Smooth muscle cell (in vitro differentiated cells): Measurements from ENCODE around the gene TMC3. TPM values are rescaled to one million over a fixed set of nuclear protein-coding genes. Genes with fewer than 3 reads are reported as not detected.
"Not testable (repeated sequence)": the region's sequence is repeated elsewhere in the genome, so short reads cannot be mapped to it uniquely, and the experiment has no call there.

ENCODE experiments used
- DNase-seq: peaks from one replicate; lab custom pipeline; 2025; ENCODE audit not compliant: unreplicated experiment; lab: John Stamatoyannopoulos, UW
- H2AFZ ChIP-seq: fragments of 200-600 bp; sonication (generic); 2 replicates; pipeline ENCODE4 v1.6.0; 2016; ENCODE audit warnings: antibody characterized with exemption, low read depth, mild to moderate bottlenecking
- H3F3A ChIP-seq: fragments of 200-600 bp; sonication (generic); 2 replicates; pipeline ENCODE4 v1.6.0; 2017; ENCODE audit warnings: antibody characterized with exemption, low read depth
- H3K27ac ChIP-seq: fragments of 200-600 bp; sonication (generic); 2 replicates; pipeline ENCODE4 v1.5.1; 2016; ENCODE audit warnings: low read depth, mild to moderate bottlenecking
- H3K27me3 ChIP-seq: fragments of 200-600 bp; sonication (generic); 2 replicates; pipeline ENCODE4 v1.6.1; 2016; ENCODE audit warnings: low read depth, mild to moderate bottlenecking
- H3K36me3 ChIP-seq: fragments of 200-600 bp; sonication (generic); 2 replicates; pipeline ENCODE4 v1.5.1; 2016; ENCODE audit warnings: low read depth
- H3K4me1 ChIP-seq: fragments of 200-600 bp; sonication (generic); 2 replicates; pipeline ENCODE4 v1.5.1; 2016; ENCODE audit warnings: low read depth
- H3K4me2 ChIP-seq: fragments of 200-600 bp; sonication (generic); 2 replicates; pipeline ENCODE4 v1.6.0; 2016; ENCODE audit warnings: mild to moderate bottlenecking
- H3K4me3 ChIP-seq: fragments of 200-600 bp; sonication (generic); 2 replicates; pipeline ENCODE4 v1.5.1; 2016; ENCODE audit warnings: mild to moderate bottlenecking
- H3K79me2 ChIP-seq: fragments of 200-600 bp; sonication (generic); 2 replicates; pipeline ENCODE4 v1.6.0; 2016; ENCODE audit warnings: low read depth, mild to moderate bottlenecking
- H3K9ac ChIP-seq: fragments of 200-600 bp; sonication (generic); 2 replicates; pipeline ENCODE4 v1.6.0; 2016; ENCODE audit warnings: low read depth
- H3K9me3 ChIP-seq: fragments of 200-600 bp; sonication (generic); replicated peaks from 2 replicates; pipeline ENCODE4 v1.5.1; 2016; ENCODE audit warnings: low read depth
- H4K20me1 ChIP-seq: fragments of 200-600 bp; sonication (generic); 2 replicates; pipeline ENCODE4 v1.6.0; 2016; ENCODE audit warnings: low read depth
- CTCF ChIP-seq: fragments of 200-600 bp; sonication (generic); IDR thresholded peaks from 2 replicates; pipeline ENCODE4 v1.5.1; 2017; ENCODE audit warnings: borderline replicate concordance, mild to moderate bottlenecking, antibody characterized with exemption; ENCODE audit not compliant: insufficient read depth, poor library complexity, severe bottlenecking
- WGBS: methylation state at CpG from one replicate; pipeline ENCODE4 v1.1.7; 2016; ENCODE audit warnings: low lambda C conversion rate; 5-methylcytosine and 5-hydroxymethylcytosine counted together
- polyA plus RNA-seq: library from polyadenylated mRNA; unstranded; fragments of >200 nt; fragmentation: Nextera tagmentation; extraction: Ambion mirVana; gene quantifications from 2 replicates; pipeline ENCODE4 v1.2.1, GENCODE V29; 2016
- total RNA-seq: library from RNA; depleted of rRNA; stranded (reverse); fragments of >200 nt; gene quantifications from 2 replicates; pipeline ENCODE4 v1.2.3, GENCODE V29; 2014

TMC3 gene
- total and polyA plus RNA-seq, 2 experiments from 2014 or later: not detected

GRCh38 chr15:81333363-81333762 is 40.6 kb downstream of the TMC3 start:
- Histone ChIP-seq H3K9ac (no peak overlapping the region), H4K20me1 (no peaks in the 10 kb centered on the region), H3K4me1 (no peaks in the 10 kb centered on the region), H3K4me2 (no peak overlapping the region), H3K27ac (no peak overlapping the region), H3F3A (no peaks in the 10 kb centered on the region), H3K79me2 (no peaks in the 10 kb centered on the region), H3K4me3 (no peak overlapping the region), H3K27me3 (no peaks in the 10 kb centered on the region), H3K9me3 (no peaks in the 10 kb centered on the region), H3K36me3 (no peaks in the 10 kb centered on the region), H2AFZ (no peak overlapping the region)
- WGBS: 96% methylated on average over 3 of the region's 3 CpGs
- TF ChIP-seq CTCF: no peak
- no peak for DNase-seq

GRCh38 chr15:81332326-81332725 is 41.7 kb downstream of the TMC3 start:
- Histone ChIP-seq H4K20me1 (peaks cover 1% of the 10 kb centered on the region), H3K27me3 (no peaks in the 10 kb centered on the region), H3K4me1 (peaks cover 6% of the 10 kb centered on the region), H3K27ac (no peak overlapping the region), H2AFZ (no peak overlapping the region), H3K9me3 (no peaks in the 10 kb centered on the region), H3K4me3 (no peak overlapping the region), H3F3A (peaks cover 8% of the 10 kb centered on the region), H3K4me2 (no peak overlapping the region), H3K79me2 (no peaks in the 10 kb centered on the region), H3K9ac (no peak overlapping the region), H3K36me3 (no peaks in the 10 kb centered on the region)
- WGBS: 98% methylated on average over 12 of the region's 12 CpGs
- TF ChIP-seq CTCF: no peak
- DNase-seq: no peak

GRCh38 chr15:81331600-81331999 is 42.4 kb downstream of the TMC3 start:
- H3K27me3 ChIP-seq: no peaks in the 10 kb centered on the region
- H3K4me3 ChIP-seq: no peak overlapping the region
- H3K27ac ChIP-seq: no peak overlapping the region
- H3K36me3 ChIP-seq: no peaks in the 10 kb centered on the region
- no peaks in the 10 kb centered on the region for H3K79me2 ChIP-seq
- peaks cover 16% of the 10 kb centered on the region for H3F3A ChIP-seq
- peak overlapping the region; percentile 70 for H3K4me2 ChIP-seq
- H3K4me1 ChIP-seq: peaks cover 11% of the 10 kb centered on the region
- 89% methylated on average over 15 of the region's 15 CpGs for WGBS
- no peak overlapping the region for H2AFZ ChIP-seq
- no peak for DNase-seq
- no peak overlapping the region for H3K9ac ChIP-seq
- TF ChIP-seq CTCF: no peak
- H3K9me3 ChIP-seq: no peaks in the 10 kb centered on the region
- peaks cover 4% of the 10 kb centered on the region for H4K20me1 ChIP-seq

GRCh38 chr15:81331141-81331540 is 42.9 kb downstream of the TMC3 start:
- H3K27ac ChIP-seq: peak overlapping the region; percentile 50
- not testable (repeated sequence) for DNase-seq, H2AFZ ChIP-seq, H4K20me1 ChIP-seq, H3K36me3 ChIP-seq, H3K9me3 ChIP-seq, H3K79me2 ChIP-seq, H3K9ac ChIP-seq, H3K27me3 ChIP-seq
- WGBS: 33% methylated on average over 9 of the region's 9 CpGs
- peaks cover 11% of the 10 kb centered on the region for H3K4me1 ChIP-seq
- H3K4me3 ChIP-seq: peak overlapping the region; percentile 21
- peaks cover 20% of the 10 kb centered on the region for H3F3A ChIP-seq
- H3K4me2 ChIP-seq: peak overlapping the region; percentile 70
